ENCODE data around the gene ALG2.

- TF ChIP-seq SP1 (IDR thresholded peaks at IDR 0.05) (no peak), FOXM1 (IDR thresholded peaks at IDR 0.05; ENCODE audit: borderline replicate concordance) (no peak), PKNOX1 (IDR thresholded peaks at IDR 0.05) (no peak), BHLHE40 (IDR thresholded peaks at IDR 0.05; ENCODE audit: borderline replicate concordance) (no peak), SUZ12 (IDR thresholded peaks at IDR 0.05) (no peak), ARNT (IDR thresholded peaks at IDR 0.05) (no peak)
Measured at GRCh38 chr9:99239341-99240060, 17.8 kb upstream of the ALG2 start.
